ENCODE results near the gene URI1.

- no peak for TF ChIP-seq EZH2 (IDR thresholded peaks at IDR 0.05; ENCODE audit: insufficient read depth, poor library complexity, severe bottlenecking)
- TF ChIP-seq EZH2phosphoT487 (IDR thresholded peaks at IDR 0.05; ENCODE audit: insufficient read depth, low read depth), result no peak
Observed at GRCh38 chr19:30011051-30011578, 69.1 kb downstream of the URI1 start.

Data from GM23248 (cell line).